H1 (cell line): ENCODE measurements around the gene MYPOP. TPM values are rescaled to one million over a fixed set of nuclear protein-coding genes. Genes with fewer than 3 reads are reported as not detected.

Experiments
- CTCF ChIA-PET: fragments of 300-600 bp; sonication (Branson Sonifier 250); formaldehyde crosslinking; loops from one replicate; lab custom pipeline; 2021; ENCODE audit not compliant: partially characterized antibody; lab: Charles Lee
- POLR2A ChIA-PET: fragments of 300-600 bp; sonication (Branson Sonifier 250); formaldehyde crosslinking; loops from one replicate; lab custom pipeline; 2021; ENCODE audit warnings: inconsistent platforms; ENCODE audit not compliant: partially characterized antibody; lab: Charles Lee
- DNase-seq, 2 experiments: peaks; one replicate each; pipeline versions ENCODE4 v3.0.0 to v3.0.0-alpha.2; 2010 to 2022; ENCODE audit warnings: low spot score in 2 of 2, low read depth in 1 of 2, mixed read lengths in 1 of 2
- FAIRE-seq: peaks from 2 replicates; lab custom pipeline; 2011; peaks lifted over from hg19 to GRCh38; lab: Jason Lieb, UNC
- H2AFZ ChIP-seq: 2 replicates; pipeline ENCODE4 v1.8.1; 2012; ENCODE audit warnings: low read length, inconsistent platforms
- H2AK5ac ChIP-seq: 2 replicates; pipeline ENCODE4 v1.6.1; 2013; ENCODE audit warnings: low read depth, low read length
- H2BK120ac ChIP-seq: replicated peaks from 2 replicates; pipeline ENCODE3; 2013; ENCODE audit warnings: low read depth, low read length, inconsistent platforms
- H2BK12ac ChIP-seq: 2 replicates; pipeline ENCODE4 v1.6.1; 2013; ENCODE audit warnings: low read depth, low read length
- H2BK15ac ChIP-seq: 2 replicates; pipeline ENCODE4 v1.6.1; 2013; ENCODE audit warnings: low read length
- H2BK20ac ChIP-seq: 2 replicates; pipeline ENCODE4 v1.6.1; 2013; ENCODE audit warnings: low read length
- H2BK5ac ChIP-seq: 2 replicates; pipeline ENCODE4 v1.6.1; 2013; ENCODE audit warnings: low read depth, low read length
- H3K14ac ChIP-seq: 2 replicates; pipeline ENCODE4 v1.6.1; 2013; ENCODE audit warnings: inconsistent platforms; ENCODE audit not compliant: insufficient read length
- H3K18ac ChIP-seq: 2 replicates; pipeline ENCODE4 v1.6.1; 2013; ENCODE audit warnings: low read length; ENCODE audit errors: extremely low read depth
- H3K23ac ChIP-seq: 2 replicates; pipeline ENCODE4 v1.6.1; 2013; ENCODE audit warnings: inconsistent platforms; ENCODE audit not compliant: insufficient read length
- H3K23me2 ChIP-seq: 2 replicates; pipeline ENCODE4 v1.6.1; 2013; ENCODE audit warnings: low read depth, low read length
- H3K27ac ChIP-seq: 2 replicates; pipeline ENCODE4 v1.6.1; 2011; ENCODE audit warnings: low read depth, low read length, inconsistent platforms
- H3K27me3 ChIP-seq, 4 experiments: replicated peaks in 1 of 4; 1 replicate in 1 of 4; 2 replicates in 3 of 4; pipeline versions ENCODE4 v1.6.1 to v1.8.1; 2011 to 2013; ENCODE audit warnings: low read length in 3 of 4, mild to moderate bottlenecking in 3 of 4, inconsistent platforms in 2 of 4, mixed read lengths in 2 of 4, moderate library complexity in 1 of 4; ENCODE audit not compliant: control insufficient read depth in 3 of 4, insufficient read depth in 3 of 4; ENCODE audit errors: extremely low read depth in 1 of 4
- H3K36me3 ChIP-seq, 4 experiments: 2 replicates each; pipeline versions ENCODE4 v1.6.1 to v1.8.1; 2011 to 2013; ENCODE audit warnings: mild to moderate bottlenecking in 4 of 4, low read length in 3 of 4, moderate library complexity in 2 of 4, control low read depth in 1 of 4, inconsistent platforms in 1 of 4; ENCODE audit not compliant: insufficient read depth in 4 of 4, control insufficient read depth in 2 of 4
- H3K4ac ChIP-seq: replicated peaks from 2 replicates; pipeline ENCODE3; 2013; ENCODE audit warnings: low read length, low read depth, mixed read lengths, inconsistent platforms; ENCODE audit not compliant: insufficient read length
- H3K4me1 ChIP-seq, 4 experiments: replicated peaks in 1 of 4; 1 replicate in 1 of 4; 2 replicates in 3 of 4; pipeline versions ENCODE4 v1.6.1 to v1.8.1; 2011 to 2013; ENCODE audit warnings: low read length in 3 of 4, inconsistent platforms in 2 of 4, mixed read lengths in 1 of 4; ENCODE audit not compliant: insufficient read depth in 4 of 4, control insufficient read depth in 3 of 4
- H3K4me2 ChIP-seq, 2 experiments: 2 replicates each; pipeline versions ENCODE4 v1.6.1 to v1.8.1; 2011 to 2013; ENCODE audit warnings: low read depth in 2 of 2, low read length in 2 of 2, control low read depth in 1 of 2, inconsistent platforms in 1 of 2, mild to moderate bottlenecking in 1 of 2; ENCODE audit not compliant: insufficient read depth in 1 of 2
- H3K4me3 ChIP-seq, 4 experiments: fragments of 200-600, 300-600 bp in 1 of 4; sonication (generic), shearing (Covaris generic), sonication (Bioruptor Twin) in 1 of 4; 2 replicates each; pipeline versions ENCODE4 v1.5.1 to v1.8.1; 2011 to 2016; ENCODE audit warnings: low read length in 4 of 4, low read depth in 3 of 4, control low read depth in 2 of 4, inconsistent platforms in 2 of 4, mild to moderate bottlenecking in 2 of 4, mixed read lengths in 1 of 4, moderate library complexity in 1 of 4; ENCODE audit not compliant: insufficient read depth in 2 of 4; ENCODE audit errors: extremely low read depth in 1 of 4
- H3K56ac ChIP-seq: replicated peaks from 2 replicates; pipeline ENCODE3; 2013; ENCODE audit warnings: low read depth, mild to moderate bottlenecking, mixed read lengths, low read length, inconsistent platforms; ENCODE audit not compliant: insufficient read length
- H3K79me1 ChIP-seq: 2 replicates; pipeline ENCODE4 v1.6.1; 2013; ENCODE audit warnings: low read depth, low read length, control low read depth
- H3K79me2 ChIP-seq, 2 experiments: 2 replicates each; pipeline versions ENCODE4 v1.6.1 to v1.8.1; 2012 to 2013; ENCODE audit warnings: low read length in 2 of 2, mild to moderate bottlenecking in 2 of 2, inconsistent platforms in 1 of 2; ENCODE audit not compliant: insufficient read depth in 2 of 2, control insufficient read depth in 1 of 2
- H3K9ac ChIP-seq, 4 experiments: replicated peaks in 1 of 4; 1 replicate in 1 of 4; 2 replicates in 3 of 4; pipeline versions ENCODE4 v1.6.1 to v1.8.1; 2011 to 2013; ENCODE audit warnings: low read depth in 3 of 4, low read length in 3 of 4, control low read depth in 2 of 4, mild to moderate bottlenecking in 2 of 4, moderate library complexity in 2 of 4, inconsistent platforms in 1 of 4; ENCODE audit errors: extremely low read depth in 1 of 4
- H3K9me3 ChIP-seq, 2 experiments: 2 replicates each; pipeline versions ENCODE4 v1.6.1 to v1.8.1; 2012 to 2013; ENCODE audit warnings: mild to moderate bottlenecking in 2 of 2, moderate library complexity in 2 of 2, control low read depth in 1 of 2, inconsistent platforms in 1 of 2, low read depth in 1 of 2, low read length in 1 of 2, mixed read lengths in 1 of 2; ENCODE audit not compliant: insufficient read depth in 2 of 2
- H4K20me1 ChIP-seq, 2 experiments: replicated peaks in 1 of 2; 2 replicates each; pipeline versions ENCODE3 to v1.8.1; 2011 to 2013; ENCODE audit warnings: inconsistent platforms in 2 of 2, low read length in 2 of 2, mild to moderate bottlenecking in 1 of 2; ENCODE audit not compliant: insufficient read depth in 2 of 2, control insufficient read depth in 1 of 2
- H4K5ac ChIP-seq: 2 replicates; pipeline ENCODE4 v1.6.1; 2013; ENCODE audit warnings: low read length, low read depth, mixed read lengths, inconsistent platforms; ENCODE audit not compliant: insufficient read length
- H4K8ac ChIP-seq: 2 replicates; pipeline ENCODE4 v1.8.0; 2013; ENCODE audit warnings: mild to moderate bottlenecking, moderate library complexity, low read length, inconsistent platforms; ENCODE audit not compliant: insufficient read depth; ENCODE audit errors: extremely low read depth
- H4K91ac ChIP-seq: replicated peaks from 2 replicates; pipeline ENCODE3; 2013; ENCODE audit warnings: low read length, mixed read lengths, inconsistent platforms; ENCODE audit not compliant: insufficient read length
- CEBPB ChIP-seq: IDR thresholded peaks from 2 replicates; pipeline ENCODE4 v1.6.1; 2012; ENCODE audit warnings: low read depth, low read length
- JUN ChIP-seq: IDR thresholded peaks from 2 replicates; pipeline ENCODE4 v1.6.1; 2011; ENCODE audit warnings: low read depth, mild to moderate bottlenecking, improper control_type of control experiment, low read length
- KDM5A ChIP-seq: fragments of 200-600 bp; IDR thresholded peaks from 2 replicates; pipeline ENCODE4 v1.7.1; 2012; ENCODE audit warnings: mild to moderate bottlenecking, low read length, inconsistent platforms, mixed read lengths
- MAFK ChIP-seq: IDR thresholded peaks from 2 replicates; pipeline ENCODE4 v1.6.1; 2012; ENCODE audit warnings: low read depth, mild to moderate bottlenecking, improper control_type of control experiment, low read length
- NANOG ChIP-seq: IDR thresholded peaks from 2 replicates; pipeline ENCODE4 v1.6.1; 2011; ENCODE audit warnings: low read length, low read depth, mild to moderate bottlenecking, inconsistent platforms; ENCODE audit not compliant: insufficient read depth, poor library complexity, severe bottlenecking
- PHF8 ChIP-seq: fragments of 200-600 bp; sonication (generic); conservative IDR thresholded peaks from 2 replicates; pipeline ENCODE4 v1.7.1; 2012; ENCODE audit warnings: low read depth, mild to moderate bottlenecking, inconsistent platforms, low read length, moderate library complexity
- RAD21 ChIP-seq, 2 experiments: IDR thresholded peaks in 1 of 2; conservative IDR thresholded peaks in 1 of 2; 2 replicates each; pipeline ENCODE4 v1.6.1; 2011; ENCODE audit warnings: low read depth in 2 of 2, low read length in 2 of 2, improper control_type of control experiment in 1 of 2, inconsistent platforms in 1 of 2, mild to moderate bottlenecking in 1 of 2, moderate library complexity in 1 of 2
- TAF7 ChIP-seq: optimal IDR thresholded peaks from 2 replicates; pipeline ENCODE3; 2011; ENCODE audit warnings: low read depth, mild to moderate bottlenecking, inconsistent platforms, low read length, moderate library complexity, borderline replicate concordance
- WGBS, 2 experiments: shearing (Covaris generic) in 1 of 2; methylation state at CpG; one replicate each; pipeline versions ENCODE4 v1.1.6 to v1.1.7; 2013 to 2015; ENCODE audit warnings: low lambda C conversion rate in 2 of 2, mixed read lengths in 2 of 2, inconsistent platforms in 1 of 2, low coverage in 1 of 2, missing lambda C conversion rate in 1 of 2; ENCODE audit not compliant: insufficient replicate concordance in 2 of 2, insufficient coverage in 1 of 2, insufficient read length in 1 of 2; ENCODE audit errors: extremely low coverage in 1 of 2, missing lambda C conversion rate in 1 of 2; 5-methylcytosine and 5-hydroxymethylcytosine counted together
- polyA plus RNA-seq, 7 experiments: library from polyadenylated mRNA; depleted of rRNA in 3 of 7; stranded (reverse) in 5 of 7; unstranded in 2 of 7; fragments of >200 nt in 5 of 7; fragments of 200-250 nt in 2 of 7; gene quantifications; 1 replicate in 5 of 7; 2 replicates in 1 of 7; 4 replicates in 1 of 7; pipeline versions ENCODE4 v1.2.1 to v1.2.3, GENCODE V29; 2011 to 2013; ENCODE audit warnings: missing spikeins in 2 of 7, mixed read lengths in 2 of 7
- total RNA-seq: library from RNA; stranded (reverse); fragmentation: NEBNext Ultra II Directional; extraction: Animal tissue kit (Norgen Biotek cat#: 25700); gene quantifications from 2 replicates; pipeline ENCODE4 v1.2.1, GENCODE V29; 2021
- TF ChIP-seq, protein P1 (sequence below): IDR thresholded peaks from 2 replicates; pipeline ENCODE4 v1.6.1; 2011; ENCODE audit warnings: low read depth, mild to moderate bottlenecking, low read length; ENCODE audit not compliant: insufficient read depth
- TF ChIP-seq, protein P2 (sequence below): IDR thresholded peaks from 2 replicates; pipeline ENCODE4 v1.6.1; 2012; ENCODE audit warnings: inconsistent platforms
- TF ChIP-seq, protein P3 (sequence below): IDR thresholded peaks from 2 replicates; pipeline ENCODE4 v1.6.1; 2011; ENCODE audit warnings: low read length, improper control_type of control experiment

MYPOP gene
- total and polyA plus RNA-seq, 2 of the 8 experiments (the other 6 are each of a cell fraction or from before 2014, with no cell fraction given) = 3.2 to 11.1 TPM

DNA sequence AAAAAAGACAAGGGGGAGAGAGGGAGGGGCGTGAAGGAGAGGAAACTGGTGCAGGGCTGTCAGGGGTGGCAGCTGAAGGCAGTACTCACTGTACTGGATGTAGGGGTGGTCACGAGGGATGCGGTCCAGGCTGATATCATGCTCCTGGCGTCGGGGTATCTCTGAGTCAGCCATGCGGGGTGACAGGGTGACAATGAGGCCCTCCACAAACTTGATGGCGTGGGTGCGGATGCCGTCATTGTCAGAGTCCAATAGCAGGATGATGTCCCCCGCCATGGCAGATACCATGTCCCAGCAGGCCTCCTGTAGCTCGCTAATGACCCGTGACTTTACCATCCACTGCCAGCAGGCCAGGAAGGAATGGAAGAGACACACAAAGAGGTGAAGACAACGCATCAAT is 54.8 kb downstream of the MYPOP start:
- H3K23ac ChIP-seq = no peak overlapping the region
- H2BK12ac ChIP-seq = no peak overlapping the region
- H3K27ac ChIP-seq = no peak overlapping the region
- H3K79me2 ChIP-seq = no peaks in the 10 kb centered on the region
- DNase-seq (no peak), FAIRE-seq (no peak)
- no peak overlapping the region for H2BK5ac ChIP-seq
- no peaks in the 10 kb centered on the region for H3K23me2 ChIP-seq
- no peak overlapping the region for H2BK20ac ChIP-seq
- ChIA-PET CTCF (interaction anchor here (0.5 to 2.1 kb wide), 5 partner anchors 11 to 855 kb away, joined by 3 to 9 read pairs (median 6); no protein-coding TSS in a partner anchor), POLR2A (interaction anchor here (1.0 to 1.4 kb wide), 2 partner anchors 9 to 27 kb away, joined by 4 to 5 read pairs; no protein-coding TSS in a partner anchor)
- no peaks in the 10 kb centered on the region; a peak in 1 of 7 replicates for H3K27me3 ChIP-seq
- no peak overlapping the region for H4K91ac ChIP-seq
- no peak overlapping the region for H2AFZ ChIP-seq
- H3K4ac ChIP-seq = no peak overlapping the region
- no peaks in the 10 kb centered on the region for H3K4me1 ChIP-seq
- peaks cover 3 to 17% of the 10 kb centered on the region in 2 experiments for H4K20me1 ChIP-seq
- no peak overlapping the region for H2BK15ac ChIP-seq
- H3K9me3 ChIP-seq = no peaks in the 10 kb centered on the region
- H4K5ac ChIP-seq = no peak overlapping the region
- no peak overlapping the region for H2AK5ac ChIP-seq
- WGBS, 2 experiments = 91% methylated on average over 13 of the region's 13 CpGs; no CpG with 5 or more reads in 1 of the 2 experiments
- H3K18ac ChIP-seq = no peak overlapping the region
- no peaks in the 10 kb centered on the region for H3K79me1 ChIP-seq
- no peak overlapping the region for H3K9ac ChIP-seq
- H2BK120ac ChIP-seq = no peak overlapping the region
- peaks cover 38 to 79% (median 62%) of the 10 kb centered on the region in 4 experiments for H3K36me3 ChIP-seq
- no peak overlapping the region for H4K8ac ChIP-seq
- H3K4me3 ChIP-seq = no peak overlapping the region
- H3K56ac ChIP-seq = no peak overlapping the region
- no peak overlapping the region for H3K4me2 ChIP-seq
- no peak overlapping the region for H3K14ac ChIP-seq
- TF ChIP-seq TAF7 = no peak
- TF ChIP-seq PHF8 = no peak
- TF ChIP-seq, protein P1, sequence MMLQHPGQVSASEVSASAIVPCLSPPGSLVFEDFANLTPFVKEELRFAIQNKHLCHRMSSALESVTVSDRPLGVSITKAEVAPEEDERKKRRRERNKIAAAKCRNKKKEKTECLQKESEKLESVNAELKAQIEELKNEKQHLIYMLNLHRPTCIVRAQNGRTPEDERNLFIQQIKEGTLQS = no peak
- TF ChIP-seq RAD21 (IDR thresholded peaks at IDR 0.05 in 1 of 2, conservative IDR thresholded peaks at IDR 0.05 in 1 of 2; ENCODE audit: low read depth in 2 of 2, low read length in 2 of 2) = no peak
- no peak for TF ChIP-seq MAFK
- no peak for TF ChIP-seq CEBPB
- no peak for TF ChIP-seq JUN
- no peak for TF ChIP-seq KDM5A
- TF ChIP-seq, protein P2, sequence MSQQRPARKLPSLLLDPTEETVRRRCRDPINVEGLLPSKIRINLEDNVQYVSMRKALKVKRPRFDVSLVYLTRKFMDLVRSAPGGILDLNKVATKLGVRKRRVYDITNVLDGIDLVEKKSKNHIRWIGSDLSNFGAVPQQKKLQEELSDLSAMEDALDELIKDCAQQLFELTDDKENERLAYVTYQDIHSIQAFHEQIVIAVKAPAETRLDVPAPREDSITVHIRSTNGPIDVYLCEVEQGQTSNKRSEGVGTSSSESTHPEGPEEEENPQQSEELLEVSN = no peak
- TF ChIP-seq NANOG = no peak
- TF ChIP-seq, protein P3, sequence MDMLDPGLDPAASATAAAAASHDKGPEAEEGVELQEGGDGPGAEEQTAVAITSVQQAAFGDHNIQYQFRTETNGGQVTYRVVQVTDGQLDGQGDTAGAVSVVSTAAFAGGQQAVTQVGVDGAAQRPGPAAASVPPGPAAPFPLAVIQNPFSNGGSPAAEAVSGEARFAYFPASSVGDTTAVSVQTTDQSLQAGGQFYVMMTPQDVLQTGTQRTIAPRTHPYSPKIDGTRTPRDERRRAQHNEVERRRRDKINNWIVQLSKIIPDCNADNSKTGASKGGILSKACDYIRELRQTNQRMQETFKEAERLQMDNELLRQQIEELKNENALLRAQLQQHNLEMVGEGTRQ = no peak
